Upper lobe of left lung (tissue), 4 donors: ENCODE results near the gene GPD2.

ENCODE experiments used
- EP300 ChIP-seq, 4 donors: sonication (generic); formaldehyde crosslinking; IDR thresholded peaks; one replicate each; pipeline ENCODE4 v1.5.1; 2017; ENCODE audit warnings: antibody characterized with exemption in 4 of 4, control low read depth in 2 of 4
- POLR2A ChIP-seq, 4 donors: fragments of 450-650 bp; IDR thresholded peaks; one replicate each; pipeline ENCODE4 v1.5.1; 2016 to 2017; ENCODE audit warnings: antibody characterized with exemption in 4 of 4, mild to moderate bottlenecking in 2 of 4
- POLR2AphosphoS5 ChIP-seq, 2 donors: sonication (generic); formaldehyde crosslinking; IDR thresholded peaks; one replicate each; pipeline ENCODE4 v1.5.1; 2017; ENCODE audit warnings: antibody characterized with exemption in 2 of 2
- TF ChIP-seq, protein P1 (sequence below), 6 experiments: fragments of 450-650 bp in 4 of 6; fragments of 200-600 bp in 2 of 6; sonication (generic) in 2 of 6; IDR thresholded peaks; one replicate each; pipeline ENCODE4 v1.5.1; 2016 to 2019; ENCODE audit warnings: antibody characterized with exemption in 6 of 6

DNA sequence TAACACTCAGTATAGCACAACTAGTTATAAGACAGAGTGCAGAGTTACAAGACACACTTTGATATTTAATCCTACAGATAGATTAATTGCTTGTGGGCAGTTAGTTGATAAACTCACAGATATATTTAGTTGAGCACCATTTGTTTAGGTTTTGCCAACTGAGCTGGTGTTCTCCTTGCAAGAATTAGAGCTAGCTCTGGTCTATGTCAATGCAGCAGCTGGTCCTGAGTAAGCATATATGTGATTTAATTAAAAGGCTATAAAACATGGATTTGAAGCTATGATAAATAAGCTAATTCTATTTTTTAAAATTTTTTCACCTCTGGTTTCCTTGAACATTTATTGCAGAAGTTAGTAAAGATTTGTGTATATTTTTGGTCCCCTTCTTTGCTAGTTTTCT is 35.6 kb downstream of the GPD2 start:
- TF ChIP-seq, protein P1, sequence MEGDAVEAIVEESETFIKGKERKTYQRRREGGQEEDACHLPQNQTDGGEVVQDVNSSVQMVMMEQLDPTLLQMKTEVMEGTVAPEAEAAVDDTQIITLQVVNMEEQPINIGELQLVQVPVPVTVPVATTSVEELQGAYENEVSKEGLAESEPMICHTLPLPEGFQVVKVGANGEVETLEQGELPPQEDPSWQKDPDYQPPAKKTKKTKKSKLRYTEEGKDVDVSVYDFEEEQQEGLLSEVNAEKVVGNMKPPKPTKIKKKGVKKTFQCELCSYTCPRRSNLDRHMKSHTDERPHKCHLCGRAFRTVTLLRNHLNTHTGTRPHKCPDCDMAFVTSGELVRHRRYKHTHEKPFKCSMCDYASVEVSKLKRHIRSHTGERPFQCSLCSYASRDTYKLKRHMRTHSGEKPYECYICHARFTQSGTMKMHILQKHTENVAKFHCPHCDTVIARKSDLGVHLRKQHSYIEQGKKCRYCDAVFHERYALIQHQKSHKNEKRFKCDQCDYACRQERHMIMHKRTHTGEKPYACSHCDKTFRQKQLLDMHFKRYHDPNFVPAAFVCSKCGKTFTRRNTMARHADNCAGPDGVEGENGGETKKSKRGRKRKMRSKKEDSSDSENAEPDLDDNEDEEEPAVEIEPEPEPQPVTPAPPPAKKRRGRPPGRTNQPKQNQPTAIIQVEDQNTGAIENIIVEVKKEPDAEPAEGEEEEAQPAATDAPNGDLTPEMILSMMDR (IDR thresholded peaks at IDR 0.05): no peak
- no peak for TF ChIP-seq POLR2A (IDR thresholded peaks at IDR 0.05)
- no peak for TF ChIP-seq POLR2AphosphoS5 (IDR thresholded peaks at IDR 0.05)
- no peak for TF ChIP-seq EP300 (IDR thresholded peaks at IDR 0.05)
